ENCODE measurements around the gene GSTM4. TPM values are rescaled to one million over a fixed set of nuclear protein-coding genes. Genes with fewer than 3 reads are reported as not detected.

The GSTM4 gene
- total RNA-seq, 1 experiment from 2014 or later = 22.0 TPM

- no TSS peak for BruUV-seq (replicated peaks)
- Histone ChIP-seq H3K36me3 (ENCODE audit: control insufficient read depth, insufficient read depth, low read length) (no peaks in the 10 kb centered on the region), H3K27me3 (ENCODE audit: control insufficient read depth, insufficient read depth, low read length) (no peaks in the 10 kb centered on the region), H3K4me3 (ENCODE audit: low read depth in 2 of 2, low read length in 2 of 2) (no peak overlapping the region), H3K27ac (ENCODE audit: low read length) (no peak overlapping the region), H3K4me1 (ENCODE audit: control insufficient read depth, insufficient read depth, low read length) (no peaks in the 10 kb centered on the region), H3K9me3 (ENCODE audit: control insufficient read depth, insufficient read depth, low read depth, low read length) (no peaks in the 10 kb centered on the region)
- ATAC-seq (no peak), DNase-seq (ENCODE audit: low read depth, low spot score) (no peak)
- in situ Hi-C loops (cut with HindIII; ENCODE audit: low pct_unique_long_range_greater_than_20kb, low sequenced_read_pairs) (no loop called here), intact Hi-C loops (cut with micrococcal nuclease; ENCODE audit: unreplicated experiment) (no loop called here)
- TF ChIP-seq TCF7L2 (IDR thresholded peaks at IDR 0.05; ENCODE audit: low read depth, low read length) (no peak), POLR2AphosphoS5 (IDR thresholded peaks at IDR 0.05; ENCODE audit: low read depth, low read length) (no peak)
- ChIA-PET POLR2A (interaction anchor here (0.6 kb wide), 1 partner anchor 61 kb away, joined by 6 read pairs; no protein-coding TSS in a partner anchor), CTCF (no interaction called here)
These were observed 45.1 kb upstream of the GSTM4 start for GRCh38 chr1:109610609-109611307.

GRCh38 chr1:109611308-109611990 is 44.5 kb upstream of the GSTM4 start:
- intact Hi-C loops (cut with micrococcal nuclease; ENCODE audit: unreplicated experiment) (no loop called here), in situ Hi-C loops (cut with HindIII; ENCODE audit: low pct_unique_long_range_greater_than_20kb, low sequenced_read_pairs) (no loop called here)
- DNase-seq (ENCODE audit: low read depth, low spot score) = no peak
- no peak overlapping the region for H3K27ac ChIP-seq (ENCODE audit: low read length)
- POLR2A ChIA-PET = interaction anchor here (0.6 kb wide), 1 partner anchor 62 kb away, joined by 6 read pairs; no protein-coding TSS in a partner anchor
- H3K27me3 ChIP-seq (ENCODE audit: control insufficient read depth, insufficient read depth, low read length) = no peaks in the 10 kb centered on the region
- no peak overlapping the region for H3K4me3 ChIP-seq (ENCODE audit: low read depth in 2 of 2, low read length in 2 of 2)
- BruUV-seq (replicated peaks) = no TSS peak
- TF ChIP-seq CTCF (IDR thresholded peaks at IDR 0.05) (no peak), REST (IDR thresholded peaks at IDR 0.05; ENCODE audit: insufficient read depth in 1 of 2, low read depth in 2 of 2, low read length in 1 of 2) (no peak), TCF7L2 (IDR thresholded peaks at IDR 0.05; ENCODE audit: low read depth, low read length) (no peak), POLR2AphosphoS5 (IDR thresholded peaks at IDR 0.05; ENCODE audit: low read depth, low read length) (no peak), SIN3A (IDR thresholded peaks at IDR 0.05; ENCODE audit: borderline replicate concordance, insufficient read depth, low read depth, low read length) (no peak)
- no peaks in the 10 kb centered on the region for H3K4me1 ChIP-seq (ENCODE audit: control insufficient read depth, insufficient read depth, low read length)
- ATAC-seq = no peak
- no peaks in the 10 kb centered on the region for H3K9me3 ChIP-seq (ENCODE audit: control insufficient read depth, insufficient read depth, low read depth, low read length)
- CTCF ChIA-PET = interaction anchor here (0.9 kb wide), 1 partner anchor 19 kb away, joined by 3 read pairs; no protein-coding TSS in a partner anchor
- no peaks in the 10 kb centered on the region for H3K36me3 ChIP-seq (ENCODE audit: control insufficient read depth, insufficient read depth, low read length)

Measured in Panc1 (cell line).